GM12878 (cell line): ENCODE data around the gene ODC1. TPM values are rescaled to one million over a fixed set of nuclear protein-coding genes. Genes with fewer than 3 reads are reported as not detected.

Source experiments
- ATAC-seq: fragments of 200-7000 bp; cut with Tn5 transposase; 3 replicates; pipeline ENCODE4 v1.9.1; 2020; ENCODE audit warnings: mild to moderate bottlenecking, moderate library complexity
- BruUV-seq: library from RNA; stranded (reverse); fragments of 400-500 nt; replicated peaks from 2 replicates; lab custom pipeline; 2021; lab: Mats Ljungman, UMichigan
- CTCF ChIA-PET: fragments of 300-600 bp; sonication (Branson Sonifier 250); formaldehyde crosslinking; extraction: SDS; loops from one replicate; lab custom pipeline; 2021; ENCODE audit warnings: inconsistent platforms; lab: Yijun Ruan, JAX
- POLR2A ChIA-PET: fragments of 350-600 bp; formaldehyde crosslinking; extraction: SDS; loops from one replicate; lab custom pipeline; 2021; ENCODE audit warnings: inconsistent platforms; lab: Charles Lee
- RAD21 ChIA-PET: fragments of 300-600 bp; sonication (Branson Sonifier 250); formaldehyde crosslinking; loops from one replicate; lab custom pipeline; 2023; ENCODE audit warnings: antibody characterized with exemption; ENCODE audit not compliant: unreplicated experiment; lab: Charles Lee
- SMC1A ChIA-PET: fragments of 300-600 bp; sonication (Branson Sonifier 250); formaldehyde crosslinking; loops from one replicate; lab custom pipeline; 2023; ENCODE audit not compliant: unreplicated experiment, uncharacterized antibody; lab: Charles Lee
- DNase-seq: peaks from one replicate; pipeline ENCODE4 v3.0.0-alpha.2; 2011; ENCODE audit warnings: low read depth, low spot score
- FAIRE-seq: peaks from 3 replicates; lab custom pipeline; 2011; peaks lifted over from hg19 to GRCh38; lab: Jason Lieb, UNC
- H2AFZ ChIP-seq: 2 replicates; pipeline ENCODE4 v1.6.0; 2011; ENCODE audit warnings: low read depth, low read length, control low read depth; ENCODE audit not compliant: control insufficient read depth
- H3K27ac ChIP-seq: 2 replicates; pipeline ENCODE4 v1.5.1; 2011; ENCODE audit warnings: control low read depth; ENCODE audit not compliant: control insufficient read depth, insufficient read depth
- H3K27me3 ChIP-seq, 2 experiments: replicated peaks in 1 of 2; 2 replicates each; pipeline versions ENCODE4 v1.6.0 to v1.6.1; 2011; ENCODE audit warnings: low read length in 1 of 2; ENCODE audit not compliant: control insufficient read depth in 2 of 2, insufficient read depth in 2 of 2
- H3K36me3 ChIP-seq, 2 experiments: 2 replicates each; pipeline ENCODE4 v1.5.1; 2011; ENCODE audit warnings: low read length in 1 of 2; ENCODE audit not compliant: control insufficient read depth in 2 of 2, insufficient read depth in 2 of 2
- H3K4me1 ChIP-seq: 2 replicates; pipeline ENCODE4 v1.6.1; 2011; ENCODE audit warnings: mild to moderate bottlenecking, low read length, moderate library complexity, mixed read lengths; ENCODE audit not compliant: control insufficient read depth, insufficient read depth
- H3K4me2 ChIP-seq: 2 replicates; pipeline ENCODE4 v1.6.0; 2011; ENCODE audit warnings: control low read depth; ENCODE audit not compliant: control insufficient read depth, insufficient read depth
- H3K4me3 ChIP-seq: fragments of 200-600 bp; sonication (generic); 2 replicates; pipeline ENCODE4 v1.5.1; 2016
- H3K79me2 ChIP-seq: 2 replicates; pipeline ENCODE4 v1.6.0; 2011; ENCODE audit warnings: low read length; ENCODE audit not compliant: control insufficient read depth, insufficient read depth
- H3K9ac ChIP-seq: 2 replicates; pipeline ENCODE4 v1.8.0; 2011; ENCODE audit warnings: low read length, control low read depth, mixed read lengths; ENCODE audit not compliant: control insufficient read depth, insufficient read depth
- H3K9me3 ChIP-seq: replicated peaks from 3 replicates; pipeline ENCODE4 v1.5.1; 2011; ENCODE audit warnings: mild to moderate bottlenecking, low read length; ENCODE audit not compliant: control insufficient read depth, insufficient read depth
- H4K20me1 ChIP-seq: 2 replicates; pipeline ENCODE4 v1.6.0; 2011; ENCODE audit not compliant: control insufficient read depth, insufficient read depth
- BCLAF1 ChIP-seq: fragments of 450-650 bp; IDR thresholded peaks from 2 replicates; pipeline ENCODE4 v1.6.1; 2017; ENCODE audit warnings: antibody characterized with exemption, mild to moderate bottlenecking, moderate library complexity
- RFX5 ChIP-seq: IDR thresholded peaks from 2 replicates; pipeline ENCODE4 v1.6.1; 2011; ENCODE audit warnings: low read depth, low read length, improper control_type of control experiment
- SRF ChIP-seq, 2 experiments: IDR thresholded peaks; 2 replicates each; pipeline ENCODE4 v1.6.1; 2011; ENCODE audit warnings: low read depth in 2 of 2, low read length in 2 of 2, mild to moderate bottlenecking in 1 of 2, moderate library complexity in 1 of 2
- ZNF687 ChIP-seq: fragments of 450-650 bp; IDR thresholded peaks from 2 replicates; pipeline ENCODE4 v1.6.1; 2017; ENCODE audit warnings: mild to moderate bottlenecking, moderate library complexity
- whole genome bisulfite sequencing: methylation state at CpG from one replicate; pipeline ENCODE4 v1.1.6; 2016; ENCODE audit warnings: low lambda C conversion rate; ENCODE audit not compliant: insufficient replicate concordance, insufficient coverage; ENCODE audit errors: missing lambda C conversion rate; 5-methylcytosine and 5-hydroxymethylcytosine counted together
- in situ Hi-C: fragments of 300-500 bp; cut with MboI; formaldehyde crosslinking; loops from 9 replicates; pipeline ENCODE4 v1.14.3; 2018; ENCODE audit warnings: mixed read lengths
- intact Hi-C: fragments of 100-400 bp; cut with micrococcal nuclease; formaldehyde crosslinking; loops from one replicate; pipeline ENCODE4 v1.14.2; 2022; ENCODE audit not compliant: unreplicated experiment
- polyA plus RNA-seq, 11 experiments: library from polyadenylated mRNA; depleted of rRNA in 4 of 11; unstranded in 6 of 11; stranded (reverse) in 5 of 11; fragments of >200 nt; fragmentation: Nextera tagmentation in 4 of 11; fragmentation: Illumina TruSeq in 1 of 11; extraction: Ambion mirVana in 4 of 11; extraction: Trizol in 1 of 11; gene quantifications; 1 replicate in 1 of 11; 2 replicates in 10 of 11; pipeline versions ENCODE4 v1.2.1 to v1.2.3, GENCODE V29; 2011 to 2016; ENCODE audit warnings: inconsistent platforms in 2 of 11, missing spikeins in 2 of 11, low read depth in 1 of 11
- total RNA-seq, 4 experiments: library from RNA; depleted of rRNA in 3 of 4; stranded (reverse); fragments of >200 nt in 3 of 4; fragmentation: Illumina TruSeq in 1 of 4; extraction: Trizol in 1 of 4; gene quantifications; 2 replicates each; pipeline versions ENCODE4 v1.2.1 to v1.2.3, GENCODE V29; 2013 to 2021
- TF ChIP-seq, protein P1 (sequence below): IDR thresholded peaks from 2 replicates; pipeline ENCODE4 v1.6.1; 2012; ENCODE audit warnings: mild to moderate bottlenecking, low read depth, low read length
- TF ChIP-seq, protein P2 (sequence below): IDR thresholded peaks from 2 replicates; pipeline ENCODE4 v1.6.1; 2012; ENCODE audit warnings: improper control_type of control experiment, low read depth, low read length; ENCODE audit not compliant: insufficient replicate concordance

The ODC1 gene
- total and polyA plus RNA-seq, 10 of the 15 experiments (the other 5 are each of a cell fraction or from before 2014, with no cell fraction given), result 68.5 to 441 (median 340) TPM

DNA sequence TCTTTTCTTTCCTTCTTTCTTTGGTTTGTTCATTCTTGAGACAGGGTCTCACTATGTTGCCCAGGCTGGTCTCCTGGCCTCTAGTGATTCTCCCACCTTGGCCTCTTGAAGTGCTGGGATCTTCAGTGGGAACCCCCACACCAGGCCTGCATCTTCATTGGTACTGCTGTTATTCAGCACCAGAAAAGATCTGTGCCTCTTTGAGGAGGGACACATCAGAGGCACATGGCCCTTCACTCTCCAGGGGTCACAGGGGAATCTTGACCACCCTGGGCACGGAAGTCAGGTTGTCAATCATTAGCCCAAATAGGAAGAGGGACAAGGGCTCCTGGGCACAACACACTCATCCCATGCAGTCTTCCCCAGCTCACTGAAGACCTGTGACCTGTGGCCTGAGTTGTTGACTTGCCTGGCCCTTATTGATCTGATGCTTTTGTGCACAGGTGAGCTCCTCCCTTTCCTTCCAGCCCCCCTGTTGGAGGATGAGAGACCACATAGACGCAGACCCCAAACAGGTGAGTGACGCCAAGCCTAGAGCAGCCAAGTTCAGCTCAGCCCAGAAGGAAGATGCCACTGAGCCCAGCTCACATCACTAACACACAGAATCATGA lies 33.0 kb upstream of the ODC1 start:
- H4K20me1 ChIP-seq, result no peaks in the 10 kb centered on the region
- CTCF ChIA-PET, result interaction anchor here (0.6 kb wide), 1 partner anchor 87 kb away, joined by 5 read pairs; no protein-coding TSS in a partner anchor
- no peak overlapping the region for H3K4me2 ChIP-seq
- no peaks in the 10 kb centered on the region for H3K36me3 ChIP-seq
- H3K4me3 ChIP-seq, result no peak overlapping the region
- SMC1A ChIA-PET, result interaction anchor here (1.0 kb wide), 1 partner anchor 36 kb away, joined by 3 read pairs; no protein-coding TSS in a partner anchor
- no TSS peak for BruUV-seq
- no peak overlapping the region for H2AFZ ChIP-seq
- peaks cover 0 to 2% of the 10 kb centered on the region in 2 experiments; a peak in 1 of 4 replicates for H3K27me3 ChIP-seq
- no peak for ATAC-seq
- no peaks in the 10 kb centered on the region for H3K79me2 ChIP-seq
- no peak overlapping the region for H3K9ac ChIP-seq
- in situ Hi-C loops (no loop called here), intact Hi-C loops (no loop called here)
- H3K27ac ChIP-seq, result no peak overlapping the region
- FAIRE-seq, result no peak
- H3K4me1 ChIP-seq, result no peaks in the 10 kb centered on the region
- no peak for DNase-seq
- no peaks in the 10 kb centered on the region for H3K9me3 ChIP-seq
- RAD21 ChIA-PET, result no interaction called here
- 0% methylated on average over 3 of the region's 3 CpGs for WGBS
- POLR2A ChIA-PET, result no interaction called here
- TF ChIP-seq, protein P1, sequence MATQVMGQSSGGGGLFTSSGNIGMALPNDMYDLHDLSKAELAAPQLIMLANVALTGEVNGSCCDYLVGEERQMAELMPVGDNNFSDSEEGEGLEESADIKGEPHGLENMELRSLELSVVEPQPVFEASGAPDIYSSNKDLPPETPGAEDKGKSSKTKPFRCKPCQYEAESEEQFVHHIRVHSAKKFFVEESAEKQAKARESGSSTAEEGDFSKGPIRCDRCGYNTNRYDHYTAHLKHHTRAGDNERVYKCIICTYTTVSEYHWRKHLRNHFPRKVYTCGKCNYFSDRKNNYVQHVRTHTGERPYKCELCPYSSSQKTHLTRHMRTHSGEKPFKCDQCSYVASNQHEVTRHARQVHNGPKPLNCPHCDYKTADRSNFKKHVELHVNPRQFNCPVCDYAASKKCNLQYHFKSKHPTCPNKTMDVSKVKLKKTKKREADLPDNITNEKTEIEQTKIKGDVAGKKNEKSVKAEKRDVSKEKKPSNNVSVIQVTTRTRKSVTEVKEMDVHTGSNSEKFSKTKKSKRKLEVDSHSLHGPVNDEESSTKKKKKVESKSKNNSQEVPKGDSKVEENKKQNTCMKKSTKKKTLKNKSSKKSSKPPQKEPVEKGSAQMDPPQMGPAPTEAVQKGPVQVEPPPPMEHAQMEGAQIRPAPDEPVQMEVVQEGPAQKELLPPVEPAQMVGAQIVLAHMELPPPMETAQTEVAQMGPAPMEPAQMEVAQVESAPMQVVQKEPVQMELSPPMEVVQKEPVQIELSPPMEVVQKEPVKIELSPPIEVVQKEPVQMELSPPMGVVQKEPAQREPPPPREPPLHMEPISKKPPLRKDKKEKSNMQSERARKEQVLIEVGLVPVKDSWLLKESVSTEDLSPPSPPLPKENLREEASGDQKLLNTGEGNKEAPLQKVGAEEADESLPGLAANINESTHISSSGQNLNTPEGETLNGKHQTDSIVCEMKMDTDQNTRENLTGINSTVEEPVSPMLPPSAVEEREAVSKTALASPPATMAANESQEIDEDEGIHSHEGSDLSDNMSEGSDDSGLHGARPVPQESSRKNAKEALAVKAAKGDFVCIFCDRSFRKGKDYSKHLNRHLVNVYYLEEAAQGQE, result no peak
- TF ChIP-seq RFX5 (no peak), SRF (IDR thresholded peaks at IDR 0.05; ENCODE audit: low read depth in 2 of 2, low read length in 2 of 2) (no peak), BCLAF1 (no peak), ZNF687 (no peak)
- TF ChIP-seq, protein P2, sequence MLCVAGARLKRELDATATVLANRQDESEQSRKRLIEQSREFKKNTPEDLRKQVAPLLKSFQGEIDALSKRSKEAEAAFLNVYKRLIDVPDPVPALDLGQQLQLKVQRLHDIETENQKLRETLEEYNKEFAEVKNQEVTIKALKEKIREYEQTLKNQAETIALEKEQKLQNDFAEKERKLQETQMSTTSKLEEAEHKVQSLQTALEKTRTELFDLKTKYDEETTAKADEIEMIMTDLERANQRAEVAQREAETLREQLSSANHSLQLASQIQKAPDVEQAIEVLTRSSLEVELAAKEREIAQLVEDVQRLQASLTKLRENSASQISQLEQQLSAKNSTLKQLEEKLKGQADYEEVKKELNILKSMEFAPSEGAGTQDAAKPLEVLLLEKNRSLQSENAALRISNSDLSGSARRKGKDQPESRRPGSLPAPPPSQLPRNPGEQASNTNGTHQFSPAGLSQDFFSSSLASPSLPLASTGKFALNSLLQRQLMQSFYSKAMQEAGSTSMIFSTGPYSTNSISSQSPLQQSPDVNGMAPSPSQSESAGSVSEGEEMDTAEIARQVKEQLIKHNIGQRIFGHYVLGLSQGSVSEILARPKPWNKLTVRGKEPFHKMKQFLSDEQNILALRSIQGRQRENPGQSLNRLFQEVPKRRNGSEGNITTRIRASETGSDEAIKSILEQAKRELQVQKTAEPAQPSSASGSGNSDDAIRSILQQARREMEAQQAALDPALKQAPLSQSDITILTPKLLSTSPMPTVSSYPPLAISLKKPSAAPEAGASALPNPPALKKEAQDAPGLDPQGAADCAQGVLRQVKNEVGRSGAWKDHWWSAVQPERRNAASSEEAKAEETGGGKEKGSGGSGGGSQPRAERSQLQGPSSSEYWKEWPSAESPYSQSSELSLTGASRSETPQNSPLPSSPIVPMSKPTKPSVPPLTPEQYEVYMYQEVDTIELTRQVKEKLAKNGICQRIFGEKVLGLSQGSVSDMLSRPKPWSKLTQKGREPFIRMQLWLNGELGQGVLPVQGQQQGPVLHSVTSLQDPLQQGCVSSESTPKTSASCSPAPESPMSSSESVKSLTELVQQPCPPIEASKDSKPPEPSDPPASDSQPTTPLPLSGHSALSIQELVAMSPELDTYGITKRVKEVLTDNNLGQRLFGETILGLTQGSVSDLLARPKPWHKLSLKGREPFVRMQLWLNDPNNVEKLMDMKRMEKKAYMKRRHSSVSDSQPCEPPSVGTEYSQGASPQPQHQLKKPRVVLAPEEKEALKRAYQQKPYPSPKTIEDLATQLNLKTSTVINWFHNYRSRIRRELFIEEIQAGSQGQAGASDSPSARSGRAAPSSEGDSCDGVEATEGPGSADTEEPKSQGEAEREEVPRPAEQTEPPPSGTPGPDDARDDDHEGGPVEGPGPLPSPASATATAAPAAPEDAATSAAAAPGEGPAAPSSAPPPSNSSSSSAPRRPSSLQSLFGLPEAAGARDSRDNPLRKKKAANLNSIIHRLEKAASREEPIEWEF, result no peak
